AG10803 (cell line): ENCODE measurements around the gene CCDC33.

Experiments used
- DNase-seq: peaks from one replicate; pipeline ENCODE4 v3.0.0; 2010; ENCODE audit warnings: low read depth
- H3K4me3 ChIP-seq: 2 replicates; pipeline ENCODE4 v1.5.1; 2011; ENCODE audit warnings: mild to moderate bottlenecking, low read length, control low read depth
- TF ChIP-seq, protein P1 (sequence below): conservative IDR thresholded peaks from 2 replicates; pipeline ENCODE4 v1.5.1; 2011; ENCODE audit warnings: mild to moderate bottlenecking, low read length, control low read depth, inconsistent platforms

CCDC33 gene

GRCh38 chr15:74305687-74306086, 69.6 kb downstream of the CCDC33 start:
- DNase-seq = no peak
- no peak overlapping the region for H3K4me3 ChIP-seq
- TF ChIP-seq, protein P1, sequence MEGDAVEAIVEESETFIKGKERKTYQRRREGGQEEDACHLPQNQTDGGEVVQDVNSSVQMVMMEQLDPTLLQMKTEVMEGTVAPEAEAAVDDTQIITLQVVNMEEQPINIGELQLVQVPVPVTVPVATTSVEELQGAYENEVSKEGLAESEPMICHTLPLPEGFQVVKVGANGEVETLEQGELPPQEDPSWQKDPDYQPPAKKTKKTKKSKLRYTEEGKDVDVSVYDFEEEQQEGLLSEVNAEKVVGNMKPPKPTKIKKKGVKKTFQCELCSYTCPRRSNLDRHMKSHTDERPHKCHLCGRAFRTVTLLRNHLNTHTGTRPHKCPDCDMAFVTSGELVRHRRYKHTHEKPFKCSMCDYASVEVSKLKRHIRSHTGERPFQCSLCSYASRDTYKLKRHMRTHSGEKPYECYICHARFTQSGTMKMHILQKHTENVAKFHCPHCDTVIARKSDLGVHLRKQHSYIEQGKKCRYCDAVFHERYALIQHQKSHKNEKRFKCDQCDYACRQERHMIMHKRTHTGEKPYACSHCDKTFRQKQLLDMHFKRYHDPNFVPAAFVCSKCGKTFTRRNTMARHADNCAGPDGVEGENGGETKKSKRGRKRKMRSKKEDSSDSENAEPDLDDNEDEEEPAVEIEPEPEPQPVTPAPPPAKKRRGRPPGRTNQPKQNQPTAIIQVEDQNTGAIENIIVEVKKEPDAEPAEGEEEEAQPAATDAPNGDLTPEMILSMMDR = no peak

GRCh38 chr15:74306781-74307217, 70.7 kb downstream of the CCDC33 start:
- no peak overlapping the region for H3K4me3 ChIP-seq
- TF ChIP-seq, protein P1 = no peak
- DNase-seq = no peak

- TF ChIP-seq, protein P1 = peak; percentile 86
- peak; percentile 64 for DNase-seq
- H3K4me3 ChIP-seq = no peak overlapping the region
Observed at GRCh38 chr15:74307827-74308811, 72.0 kb downstream of the CCDC33 start.

GRCh38 chr15:74311734-74312444, 75.8 kb downstream of the CCDC33 start:
- TF ChIP-seq, protein P1 = peak; percentile 69
- no peak overlapping the region for H3K4me3 ChIP-seq
- DNase-seq = peak; percentile 42

GRCh38 chr15:74312445-74313007, 76.4 kb downstream of the CCDC33 start:
- no peak overlapping the region for H3K4me3 ChIP-seq
- TF ChIP-seq, protein P1 = no peak
- no peak for DNase-seq

DNA sequence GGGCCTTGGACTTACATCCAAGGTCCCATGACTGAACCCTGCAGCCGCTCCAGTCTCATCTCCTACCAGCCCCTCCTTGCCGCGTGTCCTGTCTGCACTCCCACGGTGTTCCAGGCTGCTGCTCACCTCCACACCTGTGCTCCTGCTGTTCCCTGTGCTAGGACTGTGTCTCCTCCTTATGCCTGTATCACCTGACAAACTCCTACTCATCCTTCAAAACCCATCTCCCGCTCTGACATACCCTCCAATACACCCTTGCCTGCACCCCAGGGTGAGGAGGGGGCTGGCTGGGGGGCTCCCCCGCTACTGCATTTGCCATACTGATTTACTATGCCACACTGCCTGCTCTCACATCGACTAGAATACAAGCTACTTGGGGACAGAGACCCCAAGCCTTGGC, 77.8 kb downstream of the CCDC33 start:
- no peak overlapping the region for H3K4me3 ChIP-seq
- no peak for DNase-seq
- TF ChIP-seq, protein P1 = no peak
